G401.6 (cell line): ENCODE measurements around the gene ROR2.

ENCODE experiments used
- FAIRE-seq: peaks from 2 replicates; lab custom pipeline; 2012; peaks lifted over from hg19 to GRCh38; lab: Jason Lieb, UNC

Gene ROR2

DNA sequence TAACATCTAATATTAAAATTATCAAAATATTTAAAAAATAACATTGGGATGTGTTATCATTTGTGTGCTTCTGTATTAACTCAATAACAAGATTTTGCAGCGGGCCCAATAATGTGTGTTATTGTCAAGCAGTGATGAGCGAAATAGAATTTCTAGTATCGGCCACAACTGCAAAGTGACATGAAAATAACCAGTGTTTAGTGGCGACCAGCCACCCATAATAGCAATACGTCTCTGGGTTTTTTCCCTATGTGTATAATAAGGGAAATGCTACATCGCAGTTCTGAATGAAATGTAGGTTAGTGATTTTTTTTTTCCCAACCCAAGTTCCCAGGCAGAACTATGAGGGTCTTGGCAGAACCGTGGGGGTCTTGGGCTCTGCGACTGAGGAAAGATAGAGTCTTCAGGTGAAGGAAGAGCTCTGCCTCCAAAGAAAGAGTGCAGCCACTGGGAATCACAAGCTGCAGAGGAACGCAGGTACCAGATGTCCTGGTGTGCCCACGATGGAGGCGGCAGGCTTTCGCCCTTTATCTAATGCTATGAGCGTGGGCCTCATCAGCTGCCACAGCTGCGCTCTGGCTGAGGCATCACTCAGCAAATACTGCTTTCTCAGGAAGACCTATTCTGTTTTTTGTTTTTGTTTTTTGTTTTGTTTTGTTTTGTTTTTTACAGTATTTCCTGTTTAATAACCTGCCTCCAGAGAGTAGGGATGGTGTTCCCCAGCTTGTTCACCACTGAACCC is 235.0 kb downstream of the ROR2 start:
- no peak for FAIRE-seq

DNA sequence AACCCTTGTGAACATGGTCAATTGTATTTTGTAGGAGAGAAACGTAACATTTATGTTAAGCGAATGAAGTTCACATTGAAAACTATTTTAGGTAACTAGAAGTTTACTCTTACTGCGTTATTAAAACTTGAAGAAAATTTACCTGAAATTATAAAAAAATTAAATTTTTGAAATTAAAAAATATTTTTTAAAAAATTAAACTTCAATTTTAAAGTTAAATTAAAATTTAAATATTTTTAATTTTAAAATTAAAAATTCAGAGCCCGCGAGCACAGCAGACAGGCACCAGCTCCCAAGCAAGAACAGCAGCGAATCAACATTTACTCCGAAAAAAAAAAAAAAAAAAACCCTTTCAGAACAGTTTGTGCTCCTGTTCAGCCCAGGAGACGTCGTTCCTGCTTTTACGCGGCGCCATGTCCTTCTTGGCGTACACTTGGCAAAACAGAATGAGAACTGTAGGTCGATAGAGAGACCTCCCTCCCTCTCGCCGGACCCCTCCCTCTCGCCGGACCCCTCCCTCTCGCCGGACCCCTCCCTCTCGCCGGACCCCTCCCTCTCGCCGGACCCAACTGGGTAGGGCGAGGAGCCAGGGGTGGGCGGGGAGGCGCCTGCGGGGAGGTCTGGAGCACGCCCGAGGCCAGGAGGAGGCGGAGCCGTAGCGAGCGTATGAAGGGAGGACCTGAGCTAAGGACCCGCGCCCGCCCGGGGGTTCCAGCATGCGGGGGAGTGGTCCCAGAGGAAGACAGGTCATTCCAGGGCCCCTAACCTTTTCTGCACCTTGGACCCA is 235.8 kb downstream of the ROR2 start:
- FAIRE-seq, result no peak

DNA sequence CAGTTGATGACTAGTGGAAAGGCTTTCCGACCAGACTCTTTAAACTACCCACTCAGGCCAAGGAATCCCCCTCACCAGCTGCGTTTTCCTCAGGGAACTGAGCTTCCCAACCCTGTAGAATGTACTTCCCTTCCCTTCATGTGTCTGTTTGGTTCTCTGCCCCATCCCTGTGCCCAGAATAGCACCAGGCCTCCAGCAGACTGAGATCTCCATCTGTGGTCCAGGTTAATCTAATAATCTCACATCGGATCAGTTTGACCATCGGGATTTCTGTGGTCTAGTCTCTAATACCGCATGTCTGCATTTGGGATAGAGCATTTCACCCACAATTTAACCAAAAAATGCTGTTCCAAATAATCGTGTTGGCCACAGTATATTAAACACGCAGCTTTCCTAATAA is 237.2 kb downstream of the ROR2 start:
- no peak for FAIRE-seq

DNA sequence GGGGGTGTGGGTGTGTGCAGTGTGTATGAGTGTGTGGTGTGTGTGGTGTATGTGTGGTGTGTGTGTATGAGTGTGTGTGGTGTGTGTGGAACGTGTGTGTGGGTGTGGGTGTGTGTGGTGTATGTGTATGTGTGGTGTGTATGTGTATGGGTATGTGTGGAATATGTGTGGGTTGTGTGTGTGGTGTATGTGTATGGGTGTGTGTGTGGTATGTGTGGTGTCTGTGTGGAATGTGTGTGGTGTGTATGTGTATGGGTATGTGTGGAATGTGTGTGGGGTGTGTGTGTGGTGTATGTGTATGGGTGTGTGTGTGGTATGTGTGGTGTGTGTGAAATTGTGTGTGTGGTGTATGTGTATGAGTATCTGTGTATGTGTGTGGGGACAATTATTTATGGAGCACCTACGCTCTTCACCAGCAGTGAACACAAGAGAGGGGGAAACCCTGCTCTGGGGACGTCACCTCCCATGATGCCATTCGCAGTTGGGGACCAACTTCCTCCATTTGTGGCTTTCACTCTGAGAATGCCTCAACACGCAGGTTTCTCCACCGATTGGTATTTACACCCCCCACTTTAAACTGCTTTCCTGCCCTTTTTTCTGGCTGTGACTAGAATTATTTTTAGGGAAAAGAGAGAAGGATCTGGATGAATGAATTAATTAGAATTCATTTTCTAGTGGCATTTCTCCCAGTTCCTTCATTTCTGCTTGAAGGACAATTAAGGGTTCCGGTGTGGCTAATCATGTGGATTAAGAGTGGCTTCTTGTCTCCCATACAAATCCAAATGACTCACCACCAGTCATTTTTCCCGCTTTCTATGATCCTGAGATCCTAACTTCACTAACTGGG is 238.1 kb downstream of the ROR2 start:
- FAIRE-seq, result no peak

DNA sequence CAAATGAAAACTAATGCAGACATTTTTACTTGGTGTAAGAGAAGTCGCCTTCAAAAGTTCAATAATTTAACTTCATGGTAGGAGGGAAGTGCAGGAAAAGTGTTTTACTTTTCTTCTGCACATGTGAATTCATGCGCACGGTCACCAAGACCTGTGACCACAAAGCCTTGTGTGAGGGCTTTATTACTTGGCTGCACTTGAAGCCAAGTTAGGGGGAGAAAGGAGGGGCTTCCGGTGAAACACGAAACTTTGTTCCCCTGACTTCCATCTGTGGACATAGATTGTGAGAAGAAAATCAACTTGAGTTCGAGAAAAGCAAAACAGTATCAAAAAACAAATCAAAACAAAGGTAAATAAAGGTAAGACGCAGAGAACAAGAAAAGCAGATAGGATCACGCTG is 239.9 kb downstream of the ROR2 start:
- FAIRE-seq, result no peak

DNA sequence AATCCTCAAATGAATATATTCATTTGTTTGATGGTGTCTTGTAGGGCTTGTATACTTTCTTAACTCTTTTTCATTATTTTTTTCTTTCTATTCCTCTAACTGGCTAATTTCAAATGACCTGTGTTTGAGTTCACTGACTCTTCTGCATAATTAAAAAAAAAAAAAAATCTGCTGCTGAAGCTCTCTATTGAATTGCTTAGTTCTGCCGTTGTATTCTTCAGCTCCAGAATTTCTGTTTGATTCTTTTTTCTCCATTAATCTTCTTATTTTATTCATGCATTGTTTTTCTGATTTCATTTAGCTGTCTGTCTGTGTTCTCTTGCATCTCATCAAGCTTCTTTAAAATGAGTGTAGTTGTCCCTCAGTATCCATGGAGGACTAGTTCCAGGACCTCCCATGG is 244.6 kb downstream of the ROR2 start:
- no peak for FAIRE-seq

DNA sequence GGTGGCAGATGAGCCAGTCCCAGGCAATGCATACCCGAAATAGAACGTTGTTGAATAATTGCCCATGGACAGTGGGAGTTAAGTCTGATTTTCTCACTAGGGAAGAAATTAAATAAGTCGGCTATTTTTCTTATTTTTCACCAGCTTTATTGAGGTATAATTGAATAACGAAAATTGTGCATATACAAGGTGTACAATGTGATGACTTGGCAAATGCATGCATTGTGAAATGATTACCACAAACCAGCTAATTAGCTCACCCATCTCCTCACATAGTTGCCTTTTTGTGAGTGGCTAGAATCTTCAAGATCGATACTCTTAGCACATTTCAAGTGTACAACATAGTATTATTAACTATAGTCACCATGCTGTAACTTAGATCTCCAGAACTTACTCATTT is 249.6 kb downstream of the ROR2 start:
- no peak for FAIRE-seq

DNA sequence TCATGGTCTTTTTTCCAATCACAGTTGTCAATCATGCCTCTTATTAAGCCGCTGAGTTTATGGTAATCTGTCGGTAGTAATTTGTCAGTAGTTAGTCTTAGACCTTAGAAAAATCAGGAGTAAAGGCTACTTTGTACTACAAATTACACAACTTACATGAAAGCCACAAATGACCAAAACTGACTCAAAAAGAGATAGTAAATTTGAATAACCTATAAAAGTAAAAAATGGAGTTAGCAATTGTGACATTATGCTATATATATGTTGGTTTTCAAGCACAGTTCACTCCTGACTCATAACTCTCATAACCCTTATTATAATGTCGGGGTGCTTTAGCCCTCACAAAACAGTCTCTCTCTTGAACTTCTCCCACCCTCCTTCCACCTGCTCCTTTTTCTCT is 251.8 kb downstream of the ROR2 start:
- no peak for FAIRE-seq

DNA sequence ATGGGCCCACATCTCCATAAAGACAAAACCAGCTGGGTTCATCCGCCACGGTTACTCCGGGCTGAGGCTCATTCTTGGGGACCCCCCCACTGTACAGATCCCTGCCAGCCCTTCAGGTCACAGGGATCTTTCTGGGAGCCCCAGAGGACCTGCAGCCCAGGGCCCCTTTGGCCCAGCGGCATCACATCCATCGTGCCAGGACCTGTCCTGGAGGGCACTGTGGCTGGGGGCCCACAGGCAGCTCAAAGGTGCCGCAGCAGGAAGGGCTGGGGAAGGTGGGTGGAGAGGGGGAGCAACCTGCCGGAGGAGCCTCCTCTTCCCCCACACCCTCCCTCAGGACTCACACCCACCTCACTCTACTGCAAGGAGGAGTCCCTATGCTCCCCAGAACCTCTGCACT is 252.8 kb downstream of the ROR2 start:
- FAIRE-seq, result no peak

DNA sequence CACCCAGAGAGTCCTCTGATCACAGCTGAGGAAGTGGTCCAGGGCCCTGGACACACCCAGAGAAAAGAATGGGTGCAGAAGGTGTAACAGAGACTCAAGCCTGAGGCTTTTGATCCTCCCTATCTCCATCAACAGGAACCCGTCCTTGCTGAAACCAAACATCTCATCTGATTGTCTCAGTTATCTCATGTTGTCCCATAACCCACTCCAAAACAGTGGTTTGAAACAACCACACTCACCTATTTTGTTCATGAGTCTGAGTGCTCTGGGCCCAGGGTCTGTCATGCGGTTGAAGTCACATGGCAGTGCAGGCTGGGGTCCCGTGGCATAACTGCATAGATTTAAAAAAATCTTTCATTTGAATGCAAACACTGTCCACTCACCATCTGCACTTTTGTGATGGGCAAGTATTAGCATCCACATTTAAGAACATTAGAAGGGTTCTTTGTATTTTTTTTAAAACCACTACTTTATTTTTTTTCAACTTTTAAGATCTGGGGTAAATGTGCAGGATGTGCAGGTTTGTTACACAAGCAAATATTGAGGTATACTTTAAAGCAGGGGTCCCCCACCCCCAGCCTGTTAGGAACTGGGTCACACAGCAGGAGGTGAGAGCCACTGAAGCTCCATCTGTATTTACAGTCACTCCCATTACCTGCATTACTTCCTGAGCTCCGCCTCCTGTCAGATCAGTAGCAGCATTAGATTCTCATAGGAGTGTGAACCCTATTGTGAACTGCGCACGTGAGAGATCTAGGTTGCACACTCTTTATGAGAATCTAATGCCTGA is 255.8 kb downstream of the ROR2 start:
- no peak for FAIRE-seq

DNA sequence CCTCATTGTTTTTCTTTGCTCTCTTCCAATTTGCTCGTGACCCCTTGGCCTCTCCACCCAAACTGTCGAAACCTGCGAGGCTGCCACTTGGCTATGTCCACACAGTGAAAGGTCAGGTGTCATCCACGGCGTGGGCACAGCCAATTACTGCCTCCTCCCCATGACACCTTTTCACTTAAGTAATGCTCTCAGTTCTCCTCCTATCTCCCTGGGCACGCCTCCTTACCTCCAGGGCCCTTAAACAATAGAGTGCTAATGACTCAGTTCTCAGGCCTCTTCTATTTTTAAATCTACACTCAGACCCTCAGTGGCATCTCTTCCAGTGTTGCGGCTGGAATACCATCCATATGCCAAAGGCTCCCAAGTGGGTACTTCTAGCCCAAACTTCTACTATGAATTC is 256.8 kb downstream of the ROR2 start:
- FAIRE-seq, result no peak

DNA sequence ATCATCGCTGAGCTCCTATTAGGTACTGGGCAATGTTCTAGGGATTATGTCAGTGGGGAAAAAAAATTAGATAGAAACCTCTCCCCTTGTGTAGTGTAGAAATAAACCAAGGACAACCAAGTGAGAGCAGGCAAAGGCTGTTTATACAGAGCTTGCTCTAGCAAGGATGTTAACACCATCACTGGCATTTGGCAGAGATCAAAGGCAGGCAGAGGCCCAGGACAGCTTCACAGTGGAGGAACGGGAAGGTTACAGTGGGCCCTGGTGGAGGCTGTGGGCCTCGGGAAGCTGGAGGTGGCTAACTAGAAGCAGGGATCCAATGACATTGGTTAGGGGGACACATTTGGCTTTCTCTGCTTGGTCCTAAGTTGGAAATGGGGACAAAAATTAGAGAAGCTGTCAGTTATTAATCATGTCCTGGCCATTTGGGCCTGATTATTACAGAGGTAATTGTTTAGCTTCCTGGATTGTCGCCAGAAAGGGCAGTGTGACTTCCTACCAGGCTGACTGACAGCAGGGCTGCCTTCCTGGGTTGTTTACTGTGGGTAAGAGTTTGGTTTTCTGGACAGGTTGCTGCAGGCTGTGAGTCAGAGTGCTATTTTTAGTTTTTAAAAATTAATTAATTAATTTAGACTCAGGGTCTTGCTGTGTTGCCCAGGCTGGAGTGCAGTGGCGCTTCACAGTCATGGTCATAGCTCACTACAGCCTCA is 259.3 kb downstream of the ROR2 start:
- no peak for FAIRE-seq

DNA sequence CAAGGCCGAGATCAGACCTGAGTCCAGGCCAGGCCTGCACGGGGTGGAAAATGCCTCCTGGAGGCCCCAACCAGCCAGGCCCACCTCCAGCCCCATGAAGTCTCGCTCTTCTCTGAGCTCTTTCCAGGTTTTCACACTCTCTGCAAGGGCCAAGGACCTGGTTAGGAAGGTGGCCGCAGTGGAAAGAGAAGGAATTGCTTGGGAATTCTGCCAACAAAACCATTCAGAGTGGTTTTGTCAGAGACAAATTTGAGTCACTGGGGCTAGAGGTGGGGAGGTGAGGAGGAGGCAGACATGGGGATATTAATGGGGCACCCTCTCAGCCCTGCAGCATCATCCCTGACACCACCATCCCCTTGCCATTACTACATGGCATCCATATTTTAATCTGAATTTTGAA is 261.0 kb downstream of the ROR2 start:
- FAIRE-seq, result no peak

DNA sequence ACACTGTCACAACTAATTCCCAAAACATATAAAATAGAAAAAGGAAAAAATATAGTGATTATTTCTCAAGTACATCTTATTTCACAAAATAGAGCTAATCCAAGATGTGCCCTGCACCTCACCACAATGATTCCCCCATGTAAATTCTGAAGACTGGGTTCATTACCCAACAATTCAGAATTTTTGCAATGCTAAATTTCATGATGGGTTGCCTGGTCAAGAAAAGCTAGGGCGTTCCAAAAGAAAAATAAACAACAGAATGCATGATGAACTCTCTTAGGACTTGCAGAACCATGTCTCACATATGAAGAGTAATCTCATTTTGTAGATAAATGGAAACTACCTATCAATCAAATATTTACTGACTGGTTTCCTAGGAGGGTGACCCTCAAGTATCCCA is 266.8 kb downstream of the ROR2 start:
- FAIRE-seq, result no peak

DNA sequence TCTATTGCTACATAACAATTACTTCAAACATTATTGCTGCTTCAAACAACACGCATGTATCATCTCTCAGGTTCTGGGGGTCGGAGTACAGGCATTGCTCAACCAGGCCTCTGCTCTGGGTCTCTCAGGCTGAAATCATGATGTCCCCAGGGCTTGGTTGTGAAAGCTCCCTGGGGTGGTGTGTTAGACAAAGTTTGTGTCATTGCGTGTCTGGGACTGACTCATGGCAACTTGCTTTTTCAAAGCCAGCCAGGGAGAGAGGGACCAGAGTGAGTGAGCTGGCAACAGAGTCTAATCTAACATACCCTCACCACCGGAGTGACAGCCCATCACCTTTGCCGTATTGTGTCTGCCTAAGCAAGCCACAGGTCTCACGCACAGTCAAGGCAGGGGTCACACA is 267.2 kb downstream of the ROR2 start:
- FAIRE-seq, result no peak

DNA sequence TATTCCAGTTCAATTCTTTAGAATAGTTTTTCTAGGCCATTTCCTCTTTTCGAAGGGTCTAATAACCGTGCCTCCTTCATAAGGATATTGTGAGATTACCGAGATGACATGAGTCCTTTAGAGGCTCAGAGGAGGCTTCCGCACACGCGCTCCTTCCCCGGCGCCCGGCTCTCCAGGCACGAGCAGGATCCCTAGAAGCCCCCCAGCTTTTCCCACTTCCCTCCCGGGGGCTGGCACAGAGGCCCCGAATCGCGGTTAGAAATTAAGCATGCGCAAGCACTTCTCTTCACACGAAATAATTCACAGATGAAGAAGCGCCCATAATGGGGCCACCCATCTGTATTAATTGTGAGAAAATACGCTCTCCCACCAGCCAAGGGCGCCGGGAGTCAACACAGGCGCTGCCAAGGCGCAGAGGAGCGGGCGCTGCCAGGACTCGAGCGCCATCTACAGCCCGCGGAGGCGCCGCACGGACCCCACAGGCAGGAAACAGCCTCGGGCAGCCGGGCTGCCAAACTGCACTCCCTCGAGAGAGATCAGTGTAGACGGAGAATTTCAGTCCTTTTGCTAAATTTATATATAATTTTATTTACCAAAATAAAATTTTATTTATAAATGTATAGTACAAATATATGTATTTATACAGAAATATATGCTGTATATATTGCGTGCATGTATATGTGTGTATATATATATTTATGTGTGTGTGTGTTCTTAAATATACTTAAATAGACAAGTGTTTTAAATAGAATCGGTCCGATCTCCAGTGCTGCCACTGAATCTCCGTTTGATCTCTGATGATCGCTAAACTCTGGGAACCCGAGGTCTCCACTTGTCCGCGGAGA is 268.3 kb downstream of the ROR2 start:
- FAIRE-seq, result peak; percentile 23

DNA sequence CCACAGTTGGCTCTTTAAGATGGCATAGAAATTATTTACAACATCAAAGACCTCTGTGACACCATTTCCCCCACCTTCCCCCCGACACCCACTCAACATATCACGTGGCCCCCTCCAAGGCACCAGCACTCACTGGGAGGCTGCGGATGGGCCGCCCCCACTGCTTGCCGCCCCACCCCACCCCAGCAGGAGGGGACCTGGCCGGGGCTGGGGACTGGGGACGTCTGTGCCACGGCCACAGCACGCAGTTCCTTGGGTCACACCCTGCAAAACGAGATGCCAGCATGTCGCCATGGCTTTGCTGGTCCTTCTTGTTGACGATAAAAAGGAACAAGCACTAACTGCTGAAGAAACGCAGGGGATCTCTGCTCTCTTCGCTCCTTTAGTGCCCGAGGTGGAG is 269.0 kb downstream of the ROR2 start:
- no peak for FAIRE-seq

DNA sequence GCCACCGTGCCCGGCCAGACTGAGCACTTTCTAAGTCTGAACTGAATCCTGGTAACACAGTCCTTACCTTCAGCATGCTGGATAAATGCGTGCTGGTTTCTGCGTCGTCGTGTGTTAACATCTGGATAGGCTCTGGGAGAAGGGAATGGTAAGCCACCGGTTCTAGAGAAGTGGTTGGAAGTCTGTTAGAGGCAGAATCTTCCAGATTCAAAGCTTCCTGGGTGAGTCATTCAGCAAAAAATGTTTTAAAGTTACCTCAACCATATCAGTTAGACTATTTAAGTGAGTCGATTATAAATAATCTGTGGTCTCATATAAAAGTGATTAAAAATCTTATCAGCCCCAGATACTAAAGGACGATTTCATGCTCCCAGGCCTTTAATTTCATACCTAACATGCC is 269.9 kb downstream of the ROR2 start:
- no peak for FAIRE-seq

DNA sequence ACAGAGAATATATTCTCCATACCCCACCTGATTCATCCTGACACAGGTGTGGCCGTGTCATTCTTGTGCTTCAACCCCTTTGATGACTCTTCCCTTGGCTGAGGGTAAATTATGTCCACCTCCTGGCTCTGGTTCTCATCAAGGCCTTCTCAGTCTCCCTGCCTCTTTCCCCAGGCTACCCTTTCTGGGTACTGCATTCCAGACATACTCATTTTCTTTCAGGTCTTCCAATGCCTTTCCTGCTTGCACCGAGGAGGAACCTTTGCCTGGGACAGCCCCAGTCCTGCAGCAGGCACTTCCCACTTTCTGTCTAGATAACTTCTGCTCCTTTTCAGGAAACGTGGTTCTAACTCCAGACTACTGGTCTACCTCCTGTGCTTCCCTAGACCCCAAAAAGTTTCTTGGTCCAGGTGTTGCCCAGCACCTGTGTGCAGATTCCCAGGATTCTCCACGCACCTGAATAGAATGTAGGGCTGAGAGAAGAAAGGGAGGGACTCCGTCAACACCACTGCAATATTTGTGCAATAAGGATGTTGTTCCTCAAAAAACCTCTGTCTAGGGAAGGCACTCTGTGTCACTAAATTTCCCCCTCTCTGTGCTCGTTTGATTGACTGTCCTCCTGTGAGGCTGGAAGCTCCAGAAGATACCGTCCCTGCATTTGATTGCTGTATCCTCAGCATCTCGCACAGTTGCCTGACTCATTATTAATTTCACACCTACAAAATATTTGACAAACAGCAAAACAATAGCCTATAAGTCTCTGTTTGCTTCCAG is 271.0 kb downstream of the ROR2 start:
- FAIRE-seq, result no peak
